H1 (cell line): ENCODE measurements around the gene EHD4. TPM values are rescaled to one million over a fixed set of nuclear protein-coding genes. Genes with fewer than 3 reads are reported as not detected.

Experiments used
- CTCF ChIA-PET: fragments of 300-600 bp; sonication (Branson Sonifier 250); formaldehyde crosslinking; loops from one replicate; lab custom pipeline; 2021; ENCODE audit not compliant: partially characterized antibody; lab: Charles Lee
- POLR2A ChIA-PET: fragments of 300-600 bp; sonication (Branson Sonifier 250); formaldehyde crosslinking; loops from one replicate; lab custom pipeline; 2021; ENCODE audit warnings: inconsistent platforms; ENCODE audit not compliant: partially characterized antibody; lab: Charles Lee
- DNase-seq, 2 experiments: peaks; one replicate each; pipeline versions ENCODE4 v3.0.0 to v3.0.0-alpha.2; 2010 to 2022; ENCODE audit warnings: low spot score in 2 of 2, low read depth in 1 of 2, mixed read lengths in 1 of 2
- FAIRE-seq: peaks from 2 replicates; lab custom pipeline; 2011; peaks lifted over from hg19 to GRCh38; lab: Jason Lieb, UNC
- H2AFZ ChIP-seq: 2 replicates; pipeline ENCODE4 v1.8.1; 2012; ENCODE audit warnings: low read length, inconsistent platforms
- H2AK5ac ChIP-seq: 2 replicates; pipeline ENCODE4 v1.6.1; 2013; ENCODE audit warnings: low read depth, low read length
- H2BK120ac ChIP-seq: replicated peaks from 2 replicates; pipeline ENCODE3; 2013; ENCODE audit warnings: low read depth, low read length, inconsistent platforms
- H2BK12ac ChIP-seq: 2 replicates; pipeline ENCODE4 v1.6.1; 2013; ENCODE audit warnings: low read depth, low read length
- H2BK15ac ChIP-seq: 2 replicates; pipeline ENCODE4 v1.6.1; 2013; ENCODE audit warnings: low read length
- H2BK20ac ChIP-seq: 2 replicates; pipeline ENCODE4 v1.6.1; 2013; ENCODE audit warnings: low read length
- H2BK5ac ChIP-seq: 2 replicates; pipeline ENCODE4 v1.6.1; 2013; ENCODE audit warnings: low read depth, low read length
- H3K14ac ChIP-seq: 2 replicates; pipeline ENCODE4 v1.6.1; 2013; ENCODE audit warnings: inconsistent platforms; ENCODE audit not compliant: insufficient read length
- H3K18ac ChIP-seq: 2 replicates; pipeline ENCODE4 v1.6.1; 2013; ENCODE audit warnings: low read length; ENCODE audit errors: extremely low read depth
- H3K23ac ChIP-seq: 2 replicates; pipeline ENCODE4 v1.6.1; 2013; ENCODE audit warnings: inconsistent platforms; ENCODE audit not compliant: insufficient read length
- H3K23me2 ChIP-seq: 2 replicates; pipeline ENCODE4 v1.6.1; 2013; ENCODE audit warnings: low read depth, low read length
- H3K27ac ChIP-seq: 2 replicates; pipeline ENCODE4 v1.6.1; 2011; ENCODE audit warnings: low read depth, low read length, inconsistent platforms
- H3K27me3 ChIP-seq, 4 experiments: replicated peaks in 1 of 4; 1 replicate in 1 of 4; 2 replicates in 3 of 4; pipeline versions ENCODE4 v1.6.1 to v1.8.1; 2011 to 2013; ENCODE audit warnings: low read length in 3 of 4, mild to moderate bottlenecking in 3 of 4, inconsistent platforms in 2 of 4, mixed read lengths in 2 of 4, moderate library complexity in 1 of 4; ENCODE audit not compliant: control insufficient read depth in 3 of 4, insufficient read depth in 3 of 4; ENCODE audit errors: extremely low read depth in 1 of 4
- H3K36me3 ChIP-seq, 4 experiments: 2 replicates each; pipeline versions ENCODE4 v1.6.1 to v1.8.1; 2011 to 2013; ENCODE audit warnings: mild to moderate bottlenecking in 4 of 4, low read length in 3 of 4, moderate library complexity in 2 of 4, control low read depth in 1 of 4, inconsistent platforms in 1 of 4; ENCODE audit not compliant: insufficient read depth in 4 of 4, control insufficient read depth in 2 of 4
- H3K4ac ChIP-seq: replicated peaks from 2 replicates; pipeline ENCODE3; 2013; ENCODE audit warnings: low read length, low read depth, mixed read lengths, inconsistent platforms; ENCODE audit not compliant: insufficient read length
- H3K4me1 ChIP-seq, 4 experiments: replicated peaks in 1 of 4; 1 replicate in 1 of 4; 2 replicates in 3 of 4; pipeline versions ENCODE4 v1.6.1 to v1.8.1; 2011 to 2013; ENCODE audit warnings: low read length in 3 of 4, inconsistent platforms in 2 of 4, mixed read lengths in 1 of 4; ENCODE audit not compliant: insufficient read depth in 4 of 4, control insufficient read depth in 3 of 4
- H3K4me2 ChIP-seq, 2 experiments: 2 replicates each; pipeline versions ENCODE4 v1.6.1 to v1.8.1; 2011 to 2013; ENCODE audit warnings: low read depth in 2 of 2, low read length in 2 of 2, control low read depth in 1 of 2, inconsistent platforms in 1 of 2, mild to moderate bottlenecking in 1 of 2; ENCODE audit not compliant: insufficient read depth in 1 of 2
- H3K4me3 ChIP-seq, 4 experiments: fragments of 200-600, 300-600 bp in 1 of 4; sonication (generic), shearing (Covaris generic), sonication (Bioruptor Twin) in 1 of 4; 2 replicates each; pipeline versions ENCODE4 v1.5.1 to v1.8.1; 2011 to 2016; ENCODE audit warnings: low read length in 4 of 4, low read depth in 3 of 4, control low read depth in 2 of 4, inconsistent platforms in 2 of 4, mild to moderate bottlenecking in 2 of 4, mixed read lengths in 1 of 4, moderate library complexity in 1 of 4; ENCODE audit not compliant: insufficient read depth in 2 of 4; ENCODE audit errors: extremely low read depth in 1 of 4
- H3K56ac ChIP-seq: replicated peaks from 2 replicates; pipeline ENCODE3; 2013; ENCODE audit warnings: low read depth, mild to moderate bottlenecking, mixed read lengths, low read length, inconsistent platforms; ENCODE audit not compliant: insufficient read length
- H3K79me1 ChIP-seq: 2 replicates; pipeline ENCODE4 v1.6.1; 2013; ENCODE audit warnings: low read depth, low read length, control low read depth
- H3K79me2 ChIP-seq, 2 experiments: 2 replicates each; pipeline versions ENCODE4 v1.6.1 to v1.8.1; 2012 to 2013; ENCODE audit warnings: low read length in 2 of 2, mild to moderate bottlenecking in 2 of 2, inconsistent platforms in 1 of 2; ENCODE audit not compliant: insufficient read depth in 2 of 2, control insufficient read depth in 1 of 2
- H3K9ac ChIP-seq, 4 experiments: replicated peaks in 1 of 4; 1 replicate in 1 of 4; 2 replicates in 3 of 4; pipeline versions ENCODE4 v1.6.1 to v1.8.1; 2011 to 2013; ENCODE audit warnings: low read depth in 3 of 4, low read length in 3 of 4, control low read depth in 2 of 4, mild to moderate bottlenecking in 2 of 4, moderate library complexity in 2 of 4, inconsistent platforms in 1 of 4; ENCODE audit errors: extremely low read depth in 1 of 4
- H3K9me3 ChIP-seq, 2 experiments: 2 replicates each; pipeline versions ENCODE4 v1.6.1 to v1.8.1; 2012 to 2013; ENCODE audit warnings: mild to moderate bottlenecking in 2 of 2, moderate library complexity in 2 of 2, control low read depth in 1 of 2, inconsistent platforms in 1 of 2, low read depth in 1 of 2, low read length in 1 of 2, mixed read lengths in 1 of 2; ENCODE audit not compliant: insufficient read depth in 2 of 2
- H4K20me1 ChIP-seq, 2 experiments: replicated peaks in 1 of 2; 2 replicates each; pipeline versions ENCODE3 to v1.8.1; 2011 to 2013; ENCODE audit warnings: inconsistent platforms in 2 of 2, low read length in 2 of 2, mild to moderate bottlenecking in 1 of 2; ENCODE audit not compliant: insufficient read depth in 2 of 2, control insufficient read depth in 1 of 2
- H4K5ac ChIP-seq: 2 replicates; pipeline ENCODE4 v1.6.1; 2013; ENCODE audit warnings: low read length, low read depth, mixed read lengths, inconsistent platforms; ENCODE audit not compliant: insufficient read length
- H4K8ac ChIP-seq: 2 replicates; pipeline ENCODE4 v1.8.0; 2013; ENCODE audit warnings: mild to moderate bottlenecking, moderate library complexity, low read length, inconsistent platforms; ENCODE audit not compliant: insufficient read depth; ENCODE audit errors: extremely low read depth
- H4K91ac ChIP-seq: replicated peaks from 2 replicates; pipeline ENCODE3; 2013; ENCODE audit warnings: low read length, mixed read lengths, inconsistent platforms; ENCODE audit not compliant: insufficient read length
- BACH1 ChIP-seq: IDR thresholded peaks from 2 replicates; pipeline ENCODE4 v1.6.1; 2012; ENCODE audit warnings: low read length, improper control_type of control experiment
- CBX8 ChIP-seq: fragments of 300-800, 300-1000 bp; sonication (generic); IDR thresholded peaks from 2 replicates; pipeline ENCODE4 v1.7.1; 2016; ENCODE audit warnings: low read depth, low read length, borderline replicate concordance
- CHD2 ChIP-seq: IDR thresholded peaks from 2 replicates; pipeline ENCODE4 v1.6.1; 2012; ENCODE audit warnings: low read length, improper control_type of control experiment
- EP300 ChIP-seq, 2 experiments: IDR thresholded peaks; 1 replicate in 1 of 2; 2 replicates in 1 of 2; pipeline ENCODE4 v1.6.1; 2011 to 2012; ENCODE audit warnings: low read depth in 2 of 2, low read length in 2 of 2, mild to moderate bottlenecking in 2 of 2, borderline replicate concordance in 1 of 2, inconsistent platforms in 1 of 2, moderate library complexity in 1 of 2
- EZH2 ChIP-seq: fragments of 200-600 bp; sonication (generic); IDR thresholded peaks from 2 replicates; pipeline ENCODE4 v1.7.1; 2012; ENCODE audit warnings: low read depth, mild to moderate bottlenecking, moderate library complexity, low read length, inconsistent platforms; ENCODE audit not compliant: severe bottlenecking
- JUN ChIP-seq: IDR thresholded peaks from 2 replicates; pipeline ENCODE4 v1.6.1; 2011; ENCODE audit warnings: low read depth, mild to moderate bottlenecking, improper control_type of control experiment, low read length
- JUND ChIP-seq: IDR thresholded peaks from 2 replicates; pipeline ENCODE4 v1.6.1; 2011; ENCODE audit warnings: mild to moderate bottlenecking, improper control_type of control experiment, low read length
- NRF1 ChIP-seq: IDR thresholded peaks from 2 replicates; pipeline ENCODE4 v1.6.1; 2011; ENCODE audit warnings: mild to moderate bottlenecking, low read depth, low read length, improper control_type of control experiment
- SIX5 ChIP-seq: IDR thresholded peaks from 2 replicates; pipeline ENCODE4 v1.6.1; 2011; ENCODE audit warnings: mild to moderate bottlenecking, low read depth, low read length
- ZNF274 ChIP-seq: IDR thresholded peaks from 2 replicates; pipeline ENCODE4 v1.7.0; 2012; ENCODE audit warnings: low read length, borderline replicate concordance; ENCODE audit errors: extremely low read depth
- WGBS, 2 experiments: shearing (Covaris generic) in 1 of 2; methylation state at CpG; one replicate each; pipeline versions ENCODE4 v1.1.6 to v1.1.7; 2013 to 2015; ENCODE audit warnings: low lambda C conversion rate in 2 of 2, mixed read lengths in 2 of 2, inconsistent platforms in 1 of 2, low coverage in 1 of 2, missing lambda C conversion rate in 1 of 2; ENCODE audit not compliant: insufficient replicate concordance in 2 of 2, insufficient coverage in 1 of 2, insufficient read length in 1 of 2; ENCODE audit errors: extremely low coverage in 1 of 2, missing lambda C conversion rate in 1 of 2; 5-methylcytosine and 5-hydroxymethylcytosine counted together
- polyA plus RNA-seq, 7 experiments: library from polyadenylated mRNA; depleted of rRNA in 3 of 7; stranded (reverse) in 5 of 7; unstranded in 2 of 7; fragments of >200 nt in 5 of 7; fragments of 200-250 nt in 2 of 7; gene quantifications; 1 replicate in 5 of 7; 2 replicates in 1 of 7; 4 replicates in 1 of 7; pipeline versions ENCODE4 v1.2.1 to v1.2.3, GENCODE V29; 2011 to 2013; ENCODE audit warnings: missing spikeins in 2 of 7, mixed read lengths in 2 of 7
- total RNA-seq: library from RNA; stranded (reverse); fragmentation: NEBNext Ultra II Directional; extraction: Animal tissue kit (Norgen Biotek cat#: 25700); gene quantifications from 2 replicates; pipeline ENCODE4 v1.2.1, GENCODE V29; 2021
- TF ChIP-seq, protein P1 (sequence below): IDR thresholded peaks from 2 replicates; pipeline ENCODE4 v1.6.1; 2011; ENCODE audit warnings: low read length, improper control_type of control experiment

Gene EHD4
- total and polyA plus RNA-seq, 2 of the 8 experiments (the other 6 are each of a cell fraction or from before 2014, with no cell fraction given), result 17.5 to 24.5 TPM

DNA sequence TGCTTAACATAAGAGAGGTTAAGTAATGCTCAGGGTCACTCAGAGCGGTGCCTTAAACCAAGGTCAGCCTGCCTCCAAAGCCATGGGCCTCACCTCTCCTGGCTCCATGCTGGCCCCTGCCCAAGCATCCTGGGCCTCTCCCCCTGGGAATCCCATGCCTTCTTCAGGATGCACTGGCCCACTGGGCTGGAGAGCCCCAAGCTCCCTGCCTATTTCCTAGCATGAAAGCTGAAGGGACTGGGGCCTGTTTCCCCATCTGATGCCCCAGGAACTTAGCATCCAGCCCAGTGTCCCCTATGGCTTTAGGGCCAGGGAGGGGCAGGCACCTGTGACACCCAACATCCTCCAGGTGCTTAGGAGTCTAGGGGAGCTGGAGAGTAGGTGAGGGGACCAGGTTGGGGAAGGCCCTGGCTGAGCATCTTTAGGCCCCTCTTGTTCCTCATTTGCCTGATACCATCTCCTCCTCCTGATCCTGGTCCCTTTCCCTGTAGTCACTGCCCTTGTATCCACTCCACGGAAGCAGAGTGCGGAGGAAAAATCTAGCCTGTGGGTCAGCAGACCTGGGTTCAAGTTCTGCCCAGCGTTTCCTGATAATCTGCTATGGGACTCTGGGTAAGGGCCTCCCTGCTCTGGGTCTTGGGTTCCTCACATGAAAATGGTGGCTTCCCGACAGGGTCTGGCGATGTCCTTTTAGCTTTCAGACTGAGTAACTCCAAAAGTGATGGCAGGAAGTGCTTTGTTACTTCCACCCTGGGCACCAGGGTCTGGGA, 28.6 kb downstream of the EHD4 start:
- Histone ChIP-seq H3K27me3 (no peaks in the 10 kb centered on the region), H4K91ac (no peak overlapping the region), H3K14ac (no peak overlapping the region), H3K9me3 (no peaks in the 10 kb centered on the region), H3K56ac (no peak overlapping the region), H4K5ac (no peak overlapping the region), H2AK5ac (no peak overlapping the region), H3K27ac (no peak overlapping the region), H2AFZ (no peak overlapping the region), H3K23ac (no peak overlapping the region), H3K4ac (no peak overlapping the region), H3K23me2 (no peaks in the 10 kb centered on the region), H3K9ac (no peak overlapping the region), H4K20me1 (peaks cover 1 to 11% of the 10 kb centered on the region in 2 experiments), H3K79me1 (peaks cover 2% of the 10 kb centered on the region), H2BK5ac (peak overlapping the region; percentile 31), H3K79me2 (peaks cover 0 to 4% of the 10 kb centered on the region in 2 experiments; a peak in 1 of 4 replicates), H3K4me2 (no peak overlapping the region), H3K4me3 (no peak overlapping the region), H2BK15ac (no peak overlapping the region), H2BK12ac (no peak overlapping the region), H3K4me1 (peaks cover 0 to 4% (median 3%) of the 10 kb centered on the region in 4 experiments; a peak in 2 of 7 replicates), H2BK120ac (no peak overlapping the region), H3K18ac (no peak overlapping the region), H4K8ac (no peak overlapping the region), H3K36me3 (peaks cover 2 to 13% (median 6%) of the 10 kb centered on the region in 4 experiments; a peak in 6 of 8 replicates), H2BK20ac (no peak overlapping the region)
- WGBS, 2 experiments, result 94% methylated on average over 6 of the region's 6 CpGs; no CpG with 5 or more reads in 1 of the 2 experiments
- FAIRE-seq (no peak), DNase-seq (no peak)
- POLR2A ChIA-PET, result interaction anchor here (1.3 kb wide), 1 partner anchor 18 kb away, joined by 4 read pairs; no protein-coding TSS in a partner anchor
- CTCF ChIA-PET, result interaction anchor here (0.6 to 1.3 kb wide), 5 partner anchors 10 to 171 kb away, joined by 3 to 4 read pairs (median 3); no protein-coding TSS in a partner anchor
- TF ChIP-seq CBX8 (no peak), JUN (no peak), CHD2 (no peak), JUND (no peak), EP300 (IDR thresholded peaks at IDR 0.05; ENCODE audit: borderline replicate concordance in 1 of 2, low read depth in 2 of 2, low read length in 2 of 2) (no peak), SIX5 (no peak), EZH2 (no peak), BACH1 (no peak), NRF1 (no peak), ZNF274 (no peak)
- TF ChIP-seq, protein P1, sequence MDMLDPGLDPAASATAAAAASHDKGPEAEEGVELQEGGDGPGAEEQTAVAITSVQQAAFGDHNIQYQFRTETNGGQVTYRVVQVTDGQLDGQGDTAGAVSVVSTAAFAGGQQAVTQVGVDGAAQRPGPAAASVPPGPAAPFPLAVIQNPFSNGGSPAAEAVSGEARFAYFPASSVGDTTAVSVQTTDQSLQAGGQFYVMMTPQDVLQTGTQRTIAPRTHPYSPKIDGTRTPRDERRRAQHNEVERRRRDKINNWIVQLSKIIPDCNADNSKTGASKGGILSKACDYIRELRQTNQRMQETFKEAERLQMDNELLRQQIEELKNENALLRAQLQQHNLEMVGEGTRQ, result no peak
